HG03175 (cell line): ENCODE results near the gene CYP1A2.
"Not testable (repeated sequence)": the region's sequence is repeated elsewhere in the genome, so short reads cannot be mapped to it uniquely, and the experiment has no call there.

Source experiments
- ATAC-seq: cut with Tn5 transposase; IDR thresholded peaks from one replicate; pipeline ENCODE4 v1.9.1; 2021; ENCODE audit warnings: mild to moderate bottlenecking, moderate library complexity; ENCODE audit not compliant: unreplicated experiment

CYP1A2 gene

DNA sequence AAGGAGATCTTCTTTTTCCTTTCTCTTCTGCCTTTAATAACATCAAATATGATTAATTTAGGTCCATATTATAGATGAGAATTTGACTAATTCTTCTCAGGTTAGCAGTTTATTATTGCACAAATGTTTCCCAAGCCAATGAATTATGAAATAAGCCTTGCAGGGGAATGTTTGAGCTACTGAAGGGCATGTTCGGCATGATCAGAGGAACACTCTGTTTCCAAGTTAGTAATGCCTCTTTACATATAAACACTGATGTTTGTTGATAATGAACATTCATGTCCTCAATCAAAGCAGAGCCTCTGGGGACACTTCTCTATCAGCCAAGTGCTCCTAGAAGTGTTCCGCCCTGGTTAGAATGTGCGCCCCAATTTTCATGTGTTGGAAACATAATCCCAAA is 13.3 kb upstream of the CYP1A2 start:
- ATAC-seq, result no peak

- not testable (repeated sequence) for ATAC-seq
Measured at GRCh38 chr15:74738239-74738638, 10.4 kb upstream of the CYP1A2 start.

- no peak for ATAC-seq
Measured at GRCh38 chr15:74742422-74742821, 6.2 kb upstream of the CYP1A2 start.

GRCh38 chr15:74746389-74746788 is 2.3 kb upstream of the CYP1A2 start:
- ATAC-seq, result no peak

DNA sequence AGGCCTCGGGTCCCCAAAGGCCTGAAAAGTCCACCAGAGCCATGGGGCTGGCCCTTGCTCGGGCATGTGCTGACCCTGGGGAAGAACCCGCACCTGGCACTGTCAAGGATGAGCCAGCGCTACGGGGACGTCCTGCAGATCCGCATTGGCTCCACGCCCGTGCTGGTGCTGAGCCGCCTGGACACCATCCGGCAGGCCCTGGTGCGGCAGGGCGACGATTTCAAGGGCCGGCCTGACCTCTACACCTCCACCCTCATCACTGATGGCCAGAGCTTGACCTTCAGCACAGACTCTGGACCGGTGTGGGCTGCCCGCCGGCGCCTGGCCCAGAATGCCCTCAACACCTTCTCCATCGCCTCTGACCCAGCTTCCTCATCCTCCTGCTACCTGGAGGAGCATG is 1.2 kb downstream of the CYP1A2 start:
- no peak for ATAC-seq

- no peak for ATAC-seq
Measured at GRCh38 chr15:74750751-74751150, 2.1 kb downstream of the CYP1A2 start.

- ATAC-seq, result no peak
Measured at GRCh38 chr15:74752011-74752410, 3.4 kb downstream of the CYP1A2 start.

DNA sequence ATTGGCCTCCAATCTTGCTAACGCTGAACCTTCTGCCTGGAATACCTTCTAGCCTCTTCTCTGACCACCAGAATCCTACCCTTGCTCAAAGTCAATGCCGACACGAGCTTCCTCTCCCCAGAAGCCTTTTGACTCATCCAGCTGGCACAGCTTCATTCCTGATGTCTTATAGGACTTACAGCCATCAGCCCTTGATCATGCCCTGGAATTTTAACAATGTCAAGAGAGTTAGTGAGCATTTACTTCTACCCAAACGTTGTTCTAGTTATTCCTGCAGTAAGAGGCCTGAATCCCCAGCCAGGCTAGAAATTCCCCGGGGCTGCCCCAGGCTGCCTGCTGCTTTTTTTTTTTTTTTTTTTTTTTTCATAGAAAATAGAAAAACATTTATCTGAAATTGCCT is 3.9 kb downstream of the CYP1A2 start:
- no peak for ATAC-seq

- ATAC-seq, result no peak
Measured at GRCh38 chr15:74754593-74755215, 6.1 kb downstream of the CYP1A2 start.

DNA sequence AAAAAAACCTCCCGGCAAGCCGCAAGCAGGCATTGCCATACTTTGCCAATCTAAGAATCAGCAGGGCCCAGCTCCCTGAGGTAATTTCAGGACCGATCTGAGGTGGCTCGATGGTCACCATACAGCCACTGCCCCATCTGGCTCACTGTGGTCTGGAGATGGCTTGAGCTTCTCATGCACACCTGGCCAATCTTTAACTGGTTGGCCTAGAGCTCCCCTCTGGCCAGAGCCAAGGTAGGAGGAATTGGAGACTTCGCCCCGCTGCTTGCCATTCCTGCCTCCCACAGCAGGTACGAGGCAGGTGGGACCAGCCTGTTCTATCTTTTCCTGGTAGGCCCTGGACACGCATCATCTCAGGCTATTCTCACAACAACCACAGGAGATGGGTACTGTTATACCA is 10.1 kb downstream of the CYP1A2 start:
- ATAC-seq, result no peak

- no peak for ATAC-seq
Measured at GRCh38 chr15:74762791-74763150, 14.1 kb downstream of the CYP1A2 start.

DNA sequence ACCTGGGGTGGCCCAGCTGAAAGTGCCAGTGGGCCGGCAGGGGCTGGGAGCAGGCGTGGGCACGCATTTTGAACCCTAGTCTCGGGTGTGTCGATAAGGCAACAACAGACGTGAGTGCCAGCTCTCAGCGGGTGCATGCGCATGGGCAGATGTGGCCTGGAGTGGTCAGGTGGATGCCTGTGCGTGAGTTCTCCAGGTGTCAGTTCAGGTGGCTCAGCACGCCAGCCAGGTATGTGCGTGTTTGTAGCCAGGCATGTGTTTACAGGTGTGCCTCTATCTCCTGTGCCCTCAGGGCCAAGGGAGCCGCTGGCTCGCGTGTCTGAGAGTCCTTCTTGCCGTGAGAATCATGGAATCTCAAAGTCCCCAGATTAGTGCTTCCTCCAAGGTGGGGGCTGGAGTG is 14.8 kb downstream of the CYP1A2 start:
- ATAC-seq, result no peak

- no peak for ATAC-seq
Measured at GRCh38 chr15:74767167-74768098, 18.8 kb downstream of the CYP1A2 start.

- ATAC-seq, result no peak
Measured at GRCh38 chr15:74768099-74768770, 19.6 kb downstream of the CYP1A2 start.

- no peak for ATAC-seq
Measured at GRCh38 chr15:74768771-74769342, 20.2 kb downstream of the CYP1A2 start.

- no peak for ATAC-seq
Measured at GRCh38 chr15:74769463-74770025, 20.9 kb downstream of the CYP1A2 start.

DNA sequence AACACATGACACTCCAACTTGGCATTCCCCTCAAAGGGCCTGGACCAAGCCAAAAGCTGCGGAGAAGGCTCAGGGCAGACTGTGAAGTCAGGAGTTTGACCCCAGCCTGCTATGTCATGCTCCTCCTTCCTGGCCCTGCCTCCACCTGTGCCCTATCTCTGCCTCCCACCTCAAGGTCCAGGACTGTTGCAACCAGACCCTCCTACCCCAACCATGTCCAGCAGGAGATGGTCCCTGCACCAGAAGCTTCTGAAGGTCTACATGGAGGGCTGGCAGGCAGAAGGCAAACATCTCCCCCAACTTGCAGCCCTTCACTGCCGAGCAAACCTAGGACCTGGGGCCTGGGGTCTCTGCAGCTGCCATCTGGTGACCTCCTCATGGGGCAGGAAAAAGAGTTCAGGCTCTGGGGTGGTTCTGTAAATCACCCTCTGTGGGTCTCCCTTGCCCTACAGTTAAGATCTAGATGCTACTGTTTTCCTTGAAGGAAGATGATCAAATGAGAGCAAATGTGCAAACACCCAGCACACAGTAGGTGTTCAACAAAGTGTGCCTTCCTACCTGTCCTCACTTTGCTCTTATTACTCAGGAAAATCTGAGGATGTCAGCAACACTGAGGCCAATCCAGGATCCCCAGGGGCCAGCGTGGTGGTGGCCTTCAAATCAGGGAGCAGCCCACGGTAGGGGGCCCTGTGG is 21.7 kb downstream of the CYP1A2 start:
- no peak for ATAC-seq

DNA sequence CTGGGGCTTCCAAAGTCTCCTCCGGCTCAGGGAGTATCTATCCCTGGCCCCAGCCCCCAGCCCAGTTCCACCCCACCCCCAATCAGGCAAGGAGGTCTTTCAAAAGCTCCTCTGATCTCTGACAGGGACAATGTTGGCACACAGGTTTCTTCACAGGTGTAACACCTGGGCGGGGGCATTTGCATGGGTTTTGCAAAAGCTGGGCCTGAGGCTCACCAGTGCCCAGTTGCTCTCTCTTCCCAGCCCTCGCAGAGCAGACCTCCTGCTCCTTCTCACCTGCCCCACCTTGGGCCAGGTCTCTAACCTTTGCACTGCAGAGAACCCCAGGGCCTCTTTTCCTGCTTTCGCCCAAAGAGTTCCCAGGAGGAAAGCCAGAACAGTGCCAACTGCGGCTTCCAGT is 24.7 kb downstream of the CYP1A2 start:
- no peak for ATAC-seq

DNA sequence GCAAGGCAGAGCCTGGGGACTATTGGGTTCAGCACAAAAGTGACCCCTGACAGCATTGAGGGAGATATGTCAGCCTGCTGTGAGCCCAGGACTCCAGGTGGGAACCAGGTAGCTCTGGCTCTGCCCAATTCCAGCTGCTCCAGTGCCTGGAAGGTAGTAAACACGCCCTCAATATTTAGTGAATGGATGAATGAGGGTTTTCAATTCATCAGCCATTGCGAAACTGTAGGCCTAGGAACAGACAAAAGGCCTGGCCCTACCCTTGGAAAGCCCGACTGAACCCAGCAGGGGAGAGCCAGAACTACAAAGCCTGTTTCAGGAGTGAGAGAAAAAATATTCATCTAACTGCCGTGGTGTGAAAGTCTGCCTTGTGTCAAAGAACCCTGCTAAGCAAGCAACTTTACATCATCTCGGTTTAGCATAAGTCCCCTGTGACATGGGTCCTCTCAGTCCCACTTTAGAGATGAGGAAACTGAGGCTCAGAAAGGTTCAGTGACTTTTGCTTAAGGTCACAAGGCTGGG is 25.1 kb downstream of the CYP1A2 start:
- ATAC-seq, result no peak

GRCh38 chr15:74775132-74775562 is 26.5 kb downstream of the CYP1A2 start:
- ATAC-seq, result no peak
